SK-N-MC (cell line): Measurements from ENCODE around the gene RAB4B.

Experiments
- EZH2 ChIP-seq: fragments of 200-600 bp; sonication (generic); IDR thresholded peaks from one replicate; pipeline ENCODE4 v1.6.1; 2017; ENCODE audit warnings: antibody characterized with exemption
- POLR2AphosphoS5 ChIP-seq: IDR thresholded peaks from 2 replicates; pipeline ENCODE4 v1.6.1; 2012; ENCODE audit warnings: mild to moderate bottlenecking, low read depth, low read length, borderline replicate concordance

- TF ChIP-seq POLR2AphosphoS5, result no peak
- TF ChIP-seq EZH2, result no peak
Observed at GRCh38 chr19:40740747-40741146, 37.3 kb upstream of the RAB4B start.
